ENCODE results near the gene FSHR.
A peak's percentile ranks its signal among the peaks of the same experiment; 100 is the strongest.

Gene FSHR, protein sequence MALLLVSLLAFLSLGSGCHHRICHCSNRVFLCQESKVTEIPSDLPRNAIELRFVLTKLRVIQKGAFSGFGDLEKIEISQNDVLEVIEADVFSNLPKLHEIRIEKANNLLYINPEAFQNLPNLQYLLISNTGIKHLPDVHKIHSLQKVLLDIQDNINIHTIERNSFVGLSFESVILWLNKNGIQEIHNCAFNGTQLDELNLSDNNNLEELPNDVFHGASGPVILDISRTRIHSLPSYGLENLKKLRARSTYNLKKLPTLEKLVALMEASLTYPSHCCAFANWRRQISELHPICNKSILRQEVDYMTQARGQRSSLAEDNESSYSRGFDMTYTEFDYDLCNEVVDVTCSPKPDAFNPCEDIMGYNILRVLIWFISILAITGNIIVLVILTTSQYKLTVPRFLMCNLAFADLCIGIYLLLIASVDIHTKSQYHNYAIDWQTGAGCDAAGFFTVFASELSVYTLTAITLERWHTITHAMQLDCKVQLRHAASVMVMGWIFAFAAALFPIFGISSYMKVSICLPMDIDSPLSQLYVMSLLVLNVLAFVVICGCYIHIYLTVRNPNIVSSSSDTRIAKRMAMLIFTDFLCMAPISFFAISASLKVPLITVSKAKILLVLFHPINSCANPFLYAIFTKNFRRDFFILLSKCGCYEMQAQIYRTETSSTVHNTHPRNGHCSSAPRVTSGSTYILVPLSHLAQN

DNA sequence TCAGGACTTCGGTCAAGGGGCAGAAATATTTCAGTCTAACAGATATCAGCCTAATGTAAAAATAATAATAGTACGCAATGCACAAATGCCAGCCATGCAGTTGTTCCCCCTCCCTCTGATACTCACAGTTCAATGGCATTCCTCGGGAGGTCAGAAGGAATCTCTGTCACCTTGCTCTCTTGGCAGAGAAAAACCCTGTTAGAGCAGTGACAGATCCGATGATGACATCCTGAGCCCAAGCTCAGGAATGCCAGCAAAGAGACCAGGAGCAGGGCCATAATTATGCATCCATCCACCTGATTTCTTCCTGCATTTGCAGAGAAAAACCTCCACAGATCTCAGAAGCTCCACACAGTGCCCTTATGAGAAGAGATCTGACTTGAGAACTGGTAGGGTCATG lies at the start of gene FSHR:
FSHR (minus strand) TSS at position 376 of the 400 bp plus-strand sequence; CDS start at position 278, 98 bp downstream.
- no peak for DNase-seq

DNA sequence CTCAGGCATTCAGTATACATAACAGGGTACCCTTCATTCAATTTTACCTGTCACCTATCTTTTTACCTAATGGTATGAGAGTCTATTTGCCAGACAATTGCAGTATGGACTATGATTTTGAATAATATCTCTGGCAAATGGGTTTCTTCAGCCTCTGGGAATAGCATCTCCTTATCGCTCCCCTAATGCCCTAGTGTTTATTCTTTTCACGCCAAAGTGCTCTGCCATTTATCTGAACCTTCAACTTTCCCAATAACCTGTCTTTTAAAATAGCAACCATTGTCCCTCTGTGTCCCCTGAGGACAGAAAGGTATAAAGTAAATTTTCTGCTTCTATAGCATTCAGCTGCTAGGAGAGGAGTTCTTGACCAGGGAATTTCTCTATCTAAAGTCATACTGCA lies 45.0 kb upstream of the FSHR start:
- no peak for DNase-seq

DNA sequence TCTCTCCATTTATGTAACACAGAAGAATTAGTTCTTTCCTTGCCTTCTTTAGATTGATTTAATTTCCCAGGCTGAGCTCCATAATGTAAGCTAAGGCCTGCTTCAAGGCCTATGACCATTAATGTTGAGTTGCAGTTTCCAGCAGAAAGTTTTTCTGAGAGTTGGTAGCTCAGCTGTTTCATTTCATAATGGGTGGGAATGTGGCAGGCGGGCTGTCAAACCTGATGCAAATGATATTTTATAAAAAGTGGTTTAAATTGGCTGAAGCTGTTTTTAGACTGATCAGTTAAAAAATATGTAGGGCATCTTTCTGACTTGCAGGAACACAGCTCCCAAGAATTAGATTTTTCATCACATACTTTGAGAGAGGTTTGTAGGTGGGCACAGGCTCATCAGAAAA lies 40.4 kb upstream of the FSHR start:
- no peak for DNase-seq

DNA sequence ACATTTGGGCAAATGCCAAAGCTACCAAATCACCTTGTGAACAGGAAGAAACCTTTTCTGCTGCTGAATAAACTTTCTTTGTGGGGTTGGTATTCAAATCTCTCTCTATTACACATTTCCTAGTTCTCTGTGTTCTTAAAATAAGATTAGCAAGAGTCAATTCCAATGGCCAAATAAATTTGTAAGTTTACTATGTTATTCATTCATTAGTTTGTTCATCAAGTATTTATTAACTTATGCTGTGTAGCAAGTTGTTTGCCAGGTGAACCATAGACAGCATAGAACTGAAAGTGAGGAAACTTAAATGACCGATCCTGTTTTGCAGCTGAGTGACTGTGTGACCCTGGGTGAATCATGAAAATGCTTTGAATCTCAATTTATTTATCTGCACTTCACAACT lies 37.7 kb upstream of the FSHR start:
- DNase-seq, result no peak

DNA sequence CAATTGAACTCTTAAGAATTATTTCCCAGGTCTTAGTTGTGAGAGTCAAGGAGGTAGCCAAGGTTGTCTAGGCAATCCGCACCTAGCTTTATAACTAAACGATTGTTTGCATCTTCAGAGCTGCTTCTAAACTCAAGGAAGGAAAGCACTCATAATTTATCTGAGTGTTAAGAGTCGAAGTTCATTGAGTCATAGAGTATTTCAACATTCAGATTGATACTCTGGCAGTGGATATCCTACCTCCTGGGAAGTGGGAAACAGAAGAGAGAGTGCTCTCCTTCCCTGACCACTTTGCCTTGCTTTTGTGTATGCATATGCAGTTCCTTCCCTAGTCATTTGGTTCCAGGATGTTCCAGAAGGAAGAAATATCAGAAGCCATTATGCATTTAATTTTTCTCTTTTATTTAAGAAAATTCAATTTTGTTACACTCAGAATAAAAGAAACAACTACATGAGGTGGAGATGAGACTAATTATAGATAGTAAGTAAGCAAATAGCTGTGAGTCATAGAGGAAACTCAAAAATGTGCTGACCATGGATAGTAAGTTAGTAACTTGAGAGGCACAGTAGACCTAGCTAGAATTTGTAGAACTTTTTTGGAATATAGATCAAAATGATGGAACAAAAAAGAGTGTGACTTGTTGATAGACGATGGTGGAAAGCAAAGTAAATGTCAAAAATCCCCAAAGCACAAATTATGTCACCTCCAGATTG lies 35.4 kb upstream of the FSHR start:
- DNase-seq, result no peak

DNA sequence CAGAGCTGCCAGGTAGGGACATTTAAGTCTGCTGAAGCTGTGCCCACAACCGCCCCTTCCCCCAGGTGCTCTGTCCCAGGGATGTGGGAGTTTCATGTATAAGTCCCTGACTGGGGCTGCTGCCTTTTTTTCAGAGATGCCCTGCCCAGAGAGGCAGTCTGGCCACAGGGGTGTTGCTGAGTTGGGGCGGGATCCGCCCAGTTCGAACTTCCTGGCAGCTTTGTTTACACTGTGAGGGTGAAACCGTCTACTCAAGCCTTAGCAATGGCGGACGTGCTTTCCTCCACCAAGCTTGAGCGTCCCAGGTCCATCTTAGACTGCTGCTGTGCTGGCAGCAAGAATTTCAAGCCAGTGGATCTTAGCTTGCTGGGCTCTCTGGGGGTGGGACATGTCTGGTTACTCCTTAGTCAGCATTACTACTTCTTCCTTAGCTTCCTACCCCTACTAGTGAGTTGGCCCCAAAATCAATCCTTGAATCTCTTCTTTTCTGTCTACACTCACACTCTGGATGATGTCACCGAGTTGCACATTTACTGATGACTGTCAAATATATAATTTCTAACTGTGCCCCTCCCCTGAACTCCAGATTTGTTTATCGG lies 31.8 kb upstream of the FSHR start:
- no peak for DNase-seq

DNA sequence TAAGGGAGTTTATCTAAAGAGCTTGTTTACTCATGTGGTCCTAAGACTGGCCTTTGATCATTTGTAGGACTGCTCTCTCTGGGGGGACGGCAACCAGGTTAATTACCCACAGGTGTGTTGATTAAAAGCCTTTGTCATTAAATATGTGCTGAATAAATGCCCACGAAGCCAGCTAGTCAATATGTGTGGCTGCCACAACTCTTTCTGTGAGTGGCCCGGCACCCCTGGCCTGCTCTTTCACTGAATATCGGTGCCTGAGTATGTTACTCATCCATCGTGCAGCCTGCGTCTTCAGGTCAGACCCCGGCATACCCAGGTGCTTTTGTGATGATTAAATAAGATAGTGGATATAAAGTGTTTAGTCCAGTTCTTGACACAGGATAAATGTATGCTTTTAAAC lies 24.3 kb upstream of the FSHR start:
- no peak for DNase-seq

DNA sequence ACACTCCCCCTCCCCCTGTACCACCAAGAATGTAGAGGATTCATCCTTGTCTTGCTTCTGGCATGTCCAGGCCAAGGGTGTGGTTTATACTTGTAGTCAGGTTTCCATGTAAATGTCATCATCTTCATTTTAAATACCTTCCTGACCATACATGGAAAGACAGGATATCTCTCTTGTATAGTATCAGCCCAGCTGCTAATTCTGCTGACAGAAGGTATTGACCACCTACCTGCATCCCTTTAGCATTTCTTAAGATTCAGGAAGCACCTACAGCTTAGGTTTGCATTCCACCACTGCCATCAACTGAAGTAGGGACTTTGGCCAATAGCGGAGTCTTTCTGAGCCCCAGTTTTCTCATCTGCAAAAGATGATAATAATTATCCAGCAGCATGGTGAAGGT lies 22.9 kb upstream of the FSHR start:
- DNase-seq, result no peak

DNA sequence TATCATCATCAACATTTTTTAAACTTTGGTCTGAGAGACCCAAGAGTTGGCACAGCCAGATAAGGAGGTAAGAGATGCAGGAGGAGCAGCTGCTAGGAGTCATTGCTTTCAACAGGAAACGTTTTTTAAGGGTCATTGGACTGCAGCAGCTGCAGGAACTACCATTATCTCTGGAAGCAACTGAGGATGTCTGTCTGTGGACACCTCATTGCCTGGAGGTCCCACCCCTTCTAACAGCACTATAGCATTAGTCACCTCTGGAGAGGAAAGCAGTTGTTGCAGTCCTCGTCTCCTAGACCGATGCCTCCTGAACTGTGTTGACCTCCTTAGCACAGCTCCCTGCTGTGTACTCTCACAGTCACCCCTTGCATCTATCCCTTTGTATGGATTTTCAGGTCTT lies 21.5 kb upstream of the FSHR start:
- DNase-seq, result no peak

DNA sequence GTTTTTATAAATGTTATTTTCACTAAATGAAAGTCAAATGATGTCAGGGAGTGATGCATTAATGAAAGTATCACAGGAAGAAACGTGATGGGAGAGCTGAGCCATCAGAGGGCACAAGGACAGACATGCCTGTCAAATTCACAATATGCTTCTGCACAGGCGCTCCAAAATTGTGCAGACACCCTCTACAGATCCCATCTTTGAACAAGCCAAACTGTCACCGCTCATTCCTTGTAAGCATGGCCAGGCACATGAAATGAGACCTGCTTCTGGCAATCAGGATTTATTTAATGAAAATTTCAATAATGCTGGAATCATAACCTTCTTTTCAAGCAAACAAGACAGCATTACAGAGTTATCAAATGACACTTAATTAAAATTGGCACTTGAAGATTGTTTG lies 20.4 kb upstream of the FSHR start:
- DNase-seq, result no peak

DNA sequence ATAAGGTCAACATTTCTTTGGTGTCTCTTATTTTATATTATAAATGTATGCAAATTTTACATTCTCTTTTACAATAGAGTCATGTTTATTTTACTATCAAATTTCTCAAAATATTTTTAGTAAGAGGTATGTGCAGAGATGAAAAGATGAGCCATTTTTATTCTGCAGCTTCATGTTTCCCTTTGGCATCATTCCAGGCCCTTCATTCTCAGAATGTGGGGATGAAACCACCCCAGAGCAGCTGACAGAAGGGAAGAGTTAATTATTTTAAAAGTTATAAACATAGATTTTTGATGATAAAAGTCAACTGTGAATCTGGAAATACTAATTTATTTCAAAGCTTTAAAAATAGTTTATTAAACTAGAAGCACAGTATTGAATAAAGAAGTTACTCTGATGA lies 12.8 kb upstream of the FSHR start:
- DNase-seq, result no peak

DNA sequence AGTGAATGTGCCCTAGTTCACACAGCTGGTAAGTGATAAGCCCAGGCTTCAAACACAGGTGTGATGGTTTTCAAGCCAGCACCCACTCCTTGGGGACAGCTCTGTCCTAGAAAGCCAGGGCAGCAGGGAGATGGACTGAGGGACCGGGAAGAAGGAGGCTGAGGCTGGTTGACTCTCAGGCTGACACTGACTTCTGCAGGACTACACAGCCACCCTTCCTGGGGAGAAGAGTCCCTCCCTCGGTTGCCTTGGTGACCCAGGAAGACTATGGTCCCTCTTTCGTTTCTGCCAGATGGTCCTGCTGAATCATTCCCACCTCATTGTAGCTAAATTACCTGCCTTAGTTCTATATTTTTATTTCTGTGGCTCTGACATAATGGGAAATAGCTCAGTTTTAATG lies 11.3 kb upstream of the FSHR start:
- no peak for DNase-seq

DNA sequence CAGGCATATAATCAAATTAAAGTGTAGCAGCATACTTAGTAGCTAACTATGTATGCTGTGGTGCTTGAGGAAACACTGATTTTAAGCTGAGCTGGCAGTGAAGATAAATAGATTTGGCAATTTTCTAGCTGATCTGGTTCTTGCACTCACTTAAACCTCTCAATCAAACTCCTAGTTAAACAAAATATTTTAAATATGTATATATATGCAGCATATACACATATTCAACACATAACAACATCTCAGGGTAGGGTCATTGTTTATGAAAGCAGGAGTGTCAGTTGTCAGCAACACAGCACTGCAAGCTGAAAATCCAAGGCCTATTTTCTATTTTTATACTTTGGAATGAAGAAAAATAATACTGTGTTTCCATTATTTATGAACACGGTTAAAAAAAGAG lies 10.4 kb upstream of the FSHR start:
- DNase-seq, result no peak

DNA sequence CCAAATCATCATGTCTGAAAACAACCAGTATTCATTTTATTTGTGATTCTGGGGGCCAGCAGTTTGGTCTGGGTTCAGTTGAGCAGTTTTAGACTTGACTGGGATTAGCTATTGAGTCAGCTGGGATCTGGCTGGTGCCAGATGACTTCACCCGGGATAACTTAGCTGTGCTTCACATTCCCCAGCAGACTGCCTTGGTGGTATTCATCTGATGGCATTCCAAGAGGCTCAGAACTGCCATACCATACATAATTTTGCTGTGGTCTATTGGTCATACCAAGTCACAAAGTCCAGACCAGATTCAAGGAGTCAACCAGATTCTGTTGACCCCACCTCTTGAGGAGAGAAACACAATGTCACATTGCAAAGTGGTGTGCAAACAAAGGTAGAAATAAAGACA lies 7.8 kb upstream of the FSHR start:
- no peak for DNase-seq

DNA sequence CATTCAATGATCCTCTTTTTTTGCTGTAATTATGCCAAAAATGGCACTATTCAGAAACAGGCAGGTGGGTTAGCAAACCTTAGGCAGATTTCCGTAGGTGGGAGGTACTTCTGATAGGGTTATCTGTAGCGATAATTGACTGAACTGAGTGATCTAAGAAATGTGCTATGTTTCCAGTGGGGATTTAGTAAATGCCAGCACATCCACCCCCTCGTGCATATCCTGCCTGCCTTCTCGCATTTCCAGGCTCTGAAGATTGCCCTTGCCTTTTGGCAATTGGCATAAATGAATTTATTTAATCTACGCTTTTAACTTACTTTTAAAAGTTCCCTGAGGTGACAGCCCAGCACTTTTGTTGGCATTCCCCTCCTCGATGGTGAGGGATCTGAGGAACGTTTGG lies 576 bp upstream of the FSHR start:
- no peak for DNase-seq

DNA sequence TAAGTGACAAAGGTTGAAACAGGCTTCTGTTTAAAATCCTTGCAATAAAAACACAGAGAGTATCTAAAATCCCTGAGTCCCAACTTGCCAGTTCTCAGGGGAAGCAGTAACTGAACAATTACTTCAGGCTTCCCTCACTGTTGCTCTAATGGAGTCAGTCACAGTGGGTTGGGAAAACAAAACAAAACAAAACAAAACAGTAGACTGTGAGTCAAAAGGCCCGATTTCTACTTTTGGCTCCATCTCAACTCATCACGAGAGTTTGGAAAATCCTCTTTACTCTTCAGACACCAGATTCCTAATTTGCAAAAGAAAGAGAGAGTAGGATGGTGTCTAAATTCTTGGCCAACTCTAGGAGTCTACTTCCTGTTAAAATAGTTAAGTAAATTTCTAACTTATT lies 1.1 kb downstream of the FSHR start:
- DNase-seq, result no peak

DNA sequence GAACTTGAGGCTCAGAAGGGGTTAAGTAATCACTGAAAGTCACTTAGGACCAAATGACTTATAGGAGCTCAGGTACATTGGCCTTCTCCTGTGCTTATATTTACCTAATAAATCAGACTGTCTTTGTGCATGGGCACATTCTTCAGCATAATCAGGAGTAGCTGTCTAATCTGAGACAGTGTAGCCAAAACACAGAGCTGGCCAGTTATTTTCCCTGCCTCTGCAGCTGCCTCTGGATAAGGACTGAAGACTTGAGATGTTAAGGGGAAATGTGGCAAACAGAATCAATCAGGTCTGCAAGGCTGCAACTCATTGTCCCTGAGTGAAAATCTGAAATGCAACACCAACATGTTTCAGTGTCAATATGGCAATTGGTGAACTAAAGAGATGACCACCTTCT lies 1.5 kb downstream of the FSHR start:
- no peak for DNase-seq

DNA sequence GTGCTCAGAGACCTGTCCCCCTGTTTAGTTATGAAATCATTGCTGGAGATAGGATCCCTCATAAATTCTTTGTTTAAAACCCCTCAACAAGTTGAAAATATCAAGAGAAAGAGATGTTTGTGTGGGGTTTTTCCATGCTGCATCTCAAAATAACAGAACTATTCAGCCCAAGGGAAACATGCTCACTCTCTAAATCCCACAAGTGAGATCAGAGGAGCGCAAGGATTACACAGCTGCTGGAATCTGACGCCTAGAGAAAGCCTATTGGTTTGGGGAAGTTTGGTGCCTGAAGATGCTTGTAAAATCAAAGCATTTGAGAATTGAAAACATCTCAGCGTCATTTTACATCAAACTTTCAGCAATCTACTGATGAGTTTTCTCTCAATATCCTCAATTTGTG lies 7.9 kb downstream of the FSHR start:
- DNase-seq, result no peak

DNA sequence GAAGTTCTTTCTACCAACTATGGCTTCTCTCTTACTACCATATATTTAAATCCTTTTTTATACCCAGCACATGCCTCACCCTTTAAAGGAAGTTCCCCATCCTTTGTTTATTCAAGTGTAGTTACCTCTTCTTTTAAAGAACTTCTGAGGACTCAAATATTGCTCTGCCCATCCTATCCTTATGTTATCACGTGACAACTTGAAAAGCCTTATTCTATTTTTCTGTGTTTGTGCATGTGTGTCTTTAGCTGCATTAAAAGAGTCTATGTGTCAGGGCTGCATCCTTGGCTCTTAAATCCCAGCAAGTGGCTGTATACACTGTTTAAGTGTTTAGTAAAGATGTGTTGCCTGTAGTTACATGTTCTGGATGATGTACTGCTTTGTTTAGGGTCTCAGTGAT lies 22.5 kb downstream of the FSHR start:
- DNase-seq, result no peak

DNA sequence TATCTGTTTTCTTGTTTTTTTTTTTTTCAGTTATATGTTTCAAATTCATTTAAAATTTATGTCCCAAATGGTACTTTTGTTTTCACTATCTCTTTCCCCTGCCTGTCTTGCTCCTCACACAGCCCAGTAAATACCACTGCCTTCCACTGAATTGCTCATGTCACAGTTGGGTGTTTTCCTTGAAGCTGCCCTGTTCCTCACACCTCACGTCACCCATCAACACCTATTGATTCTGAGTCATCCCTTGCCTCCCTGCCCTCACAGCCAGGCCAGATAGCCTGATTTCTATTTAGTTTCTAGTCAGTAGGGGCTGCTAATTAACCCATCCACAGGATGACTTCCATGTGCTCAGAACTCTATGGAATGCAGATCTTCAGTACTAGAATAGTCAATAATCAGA lies 25.3 kb downstream of the FSHR start:
- no peak for DNase-seq

DNA sequence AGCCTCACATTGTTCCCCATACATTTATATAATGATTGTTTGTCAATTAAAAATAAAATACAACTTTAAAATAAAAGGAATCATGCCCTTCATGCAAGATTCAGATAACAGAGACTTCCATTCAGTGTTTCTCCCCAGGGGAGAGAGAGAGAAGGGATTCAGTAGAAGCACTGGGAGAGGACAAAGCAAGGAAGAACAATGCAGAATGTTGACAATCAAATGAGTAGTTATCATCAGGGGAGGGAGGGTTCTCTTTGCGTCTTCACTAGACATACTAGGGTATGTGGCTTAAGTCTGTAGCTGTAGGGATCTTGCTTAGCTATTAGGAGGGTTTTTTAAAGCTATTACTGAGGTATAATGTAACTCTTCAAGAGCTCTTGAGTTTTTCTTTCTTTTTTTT lies 30.7 kb downstream of the FSHR start:
- no peak for DNase-seq

DNA sequence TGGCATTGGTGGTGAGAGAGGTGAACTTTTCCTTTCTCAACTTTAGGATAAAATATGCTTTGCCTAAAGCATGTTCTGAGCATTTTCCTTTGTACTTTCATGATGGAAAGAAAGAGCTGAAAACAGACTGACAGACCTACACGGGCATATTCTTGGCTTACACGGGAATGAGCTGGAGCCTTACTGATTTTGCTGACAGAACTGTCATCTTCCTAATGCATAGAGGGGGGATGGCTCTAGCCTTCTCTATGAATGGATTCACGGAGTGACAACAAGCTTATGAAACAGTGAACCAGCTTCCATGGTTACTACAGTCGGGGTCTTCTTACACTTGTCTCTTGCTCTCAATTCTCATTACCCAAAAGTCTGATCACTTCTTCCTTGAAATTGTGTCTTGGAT lies 32.2 kb downstream of the FSHR start:
- no peak for DNase-seq

DNA sequence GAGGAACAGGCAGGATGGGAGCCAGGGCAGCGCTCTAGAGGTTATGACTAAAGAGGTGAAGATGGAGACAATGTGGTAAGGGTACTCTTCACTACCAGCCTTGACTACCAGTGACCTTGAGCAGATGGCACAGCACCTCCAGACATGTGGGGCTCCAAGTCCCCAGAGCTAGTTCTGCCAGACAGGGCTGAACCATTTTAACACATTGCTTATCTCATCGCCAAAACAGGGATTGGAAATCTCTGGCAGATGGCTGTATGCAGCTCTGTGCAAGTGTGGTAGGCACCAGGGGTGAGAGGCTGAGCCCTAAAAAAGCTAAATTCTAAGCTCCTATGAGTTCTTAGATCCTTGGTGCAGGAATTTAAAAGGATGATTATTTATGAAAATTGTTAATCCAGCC lies 41.3 kb downstream of the FSHR start:
- DNase-seq, result peak; percentile 94

DNA sequence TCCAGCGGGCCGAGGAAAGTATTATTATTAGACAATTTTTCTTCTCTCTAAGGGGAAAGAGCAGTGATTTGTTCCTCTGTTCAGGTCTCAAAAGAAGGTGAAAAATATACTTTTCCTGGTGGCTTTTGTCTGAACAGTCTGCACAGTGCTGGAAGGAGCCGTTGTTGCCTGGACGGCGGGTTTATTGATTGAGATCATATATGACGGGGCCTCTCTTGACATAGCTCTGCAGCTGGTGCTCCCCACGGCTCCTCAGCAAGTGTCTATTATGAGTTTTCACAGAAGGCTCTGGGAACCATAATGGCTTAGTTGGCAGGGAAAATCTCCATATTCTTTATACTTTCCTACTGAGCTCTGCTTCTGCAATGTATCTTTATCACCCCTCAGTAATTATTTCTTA lies 42.9 kb downstream of the FSHR start:
- no peak for DNase-seq
